Head of caudate nucleus (tissue), 42 donors: Measurements from ENCODE around the gene CD84.
A peak's percentile ranks its signal among the peaks of the same experiment; 100 is the strongest.
"Not testable (repeated sequence)": the region's sequence is repeated elsewhere in the genome, so short reads cannot be mapped to it uniquely, and the experiment has no call there.

ENCODE experiments used
- DNase-seq, 42 donors: peaks; one replicate each; pipeline versions ENCODE4 v3.0.0 to v3.0.0-alpha.2; 2020 to 2021; ENCODE audit warnings: mixed read lengths in 7 of 42
- intact Hi-C: fragments of 100-400 bp; cut with DNase I; formaldehyde crosslinking; loops from one replicate; pipeline ENCODE4 v1.15.0; 2022

Gene CD84

DNA sequence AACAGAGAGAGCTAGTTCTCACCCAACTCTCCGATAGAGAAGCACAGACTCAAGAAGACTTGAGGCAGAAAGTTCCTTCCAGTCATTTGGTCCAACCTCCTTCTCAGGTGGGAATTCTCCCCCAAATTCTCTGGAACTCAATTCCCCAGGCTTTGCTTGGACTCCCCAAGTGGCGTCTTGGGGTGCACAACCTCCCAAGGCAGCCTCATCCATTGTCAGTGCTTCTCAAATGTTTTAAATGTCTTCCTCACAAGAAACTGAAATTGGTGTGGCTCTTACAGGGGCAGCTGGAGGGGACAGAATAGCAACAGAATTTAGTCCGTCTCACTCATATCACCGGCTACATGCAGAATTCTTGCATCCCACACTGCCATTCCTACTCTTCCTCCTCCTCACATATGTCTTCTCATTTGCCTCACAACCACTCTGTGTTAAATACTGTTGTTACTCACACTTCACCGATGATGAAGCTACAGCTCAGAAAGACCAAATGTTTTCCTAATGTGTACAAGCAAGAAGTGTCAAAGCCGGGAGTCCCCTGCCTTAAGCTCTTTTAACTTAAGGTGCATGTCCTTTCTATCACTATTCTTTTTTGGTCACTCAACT, 33.4 kb upstream of the CD84 start:
- no peak for DNase-seq
- intact Hi-C loops = no loop called here

DNA sequence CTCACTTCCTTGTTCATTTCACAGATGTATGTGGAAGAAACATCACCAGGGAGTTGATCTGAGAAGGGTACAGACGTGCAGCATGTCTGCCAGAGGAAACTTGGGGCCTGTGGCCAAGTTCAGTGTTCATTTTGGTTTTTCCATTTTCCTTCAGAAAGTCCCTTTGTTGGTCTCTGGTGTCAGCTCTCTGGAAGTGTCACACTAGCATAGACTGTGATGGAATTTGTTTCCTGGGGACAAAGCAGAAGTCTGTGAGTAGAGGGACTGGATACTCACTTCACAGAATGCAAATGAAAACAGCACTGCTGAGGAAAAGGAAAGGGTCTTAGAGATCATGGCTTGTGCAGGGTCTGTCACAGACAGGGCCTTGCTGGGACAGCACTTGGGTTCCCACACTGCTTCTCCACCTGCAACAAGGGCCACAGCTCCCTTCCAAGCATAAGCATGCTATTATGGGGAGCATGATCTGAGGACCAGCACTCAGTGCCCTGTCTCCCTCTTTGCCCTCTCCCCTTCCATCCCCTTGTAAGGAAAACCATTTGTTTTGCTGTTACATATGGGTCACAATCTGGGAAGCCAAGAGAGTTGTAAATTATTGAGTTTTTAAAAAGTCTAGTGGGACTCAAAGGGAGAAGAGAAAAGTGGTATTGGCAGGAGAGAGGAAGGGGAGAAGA, 31.4 kb upstream of the CD84 start:
- intact Hi-C loops = no loop called here
- DNase-seq = no peak

DNA sequence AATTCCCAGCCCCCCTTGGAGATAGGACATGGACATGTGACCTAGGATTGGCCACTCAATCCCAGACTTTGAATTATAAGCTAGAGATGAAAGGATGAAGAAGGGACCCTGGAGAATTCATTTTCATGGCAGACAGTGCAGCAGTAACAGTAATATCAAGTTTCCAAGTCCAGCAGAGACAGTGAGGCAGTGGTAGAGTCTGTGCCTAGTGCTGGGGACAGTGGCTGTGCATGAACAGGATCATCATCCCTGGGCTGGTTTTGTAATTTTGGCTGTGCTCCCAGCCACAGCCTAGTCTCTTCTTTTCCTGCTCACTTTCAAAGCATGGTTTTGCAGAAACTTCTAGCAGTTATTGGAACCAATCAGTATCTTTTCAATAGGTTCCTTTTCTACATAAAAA, 29.6 kb upstream of the CD84 start:
- intact Hi-C loops = loop anchor here (5.0 kb wide), 1 partner anchor 182 kb away; no protein-coding TSS in a partner anchor

DNA sequence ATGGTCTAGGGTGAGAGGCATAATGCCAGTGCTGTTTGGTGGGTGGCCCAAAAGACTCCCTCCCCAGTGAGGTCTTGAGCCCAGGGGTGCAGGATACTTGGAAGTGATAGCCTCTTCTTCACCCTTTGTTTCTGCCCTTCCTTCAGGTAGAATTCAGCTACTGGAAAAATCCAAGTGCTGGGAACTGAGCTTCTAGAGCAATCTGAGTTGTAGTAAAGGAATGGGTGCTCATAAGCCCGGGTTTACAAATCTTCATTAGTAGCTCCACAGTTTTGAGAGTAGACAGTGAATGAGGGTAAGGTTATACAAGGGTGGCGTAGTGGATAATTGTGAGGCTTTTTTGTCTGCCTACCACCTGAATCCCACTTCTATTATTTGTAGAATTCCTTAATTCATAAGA, 29.2 kb upstream of the CD84 start:
- intact Hi-C loops = loop anchor here (5.0 kb wide), 1 partner anchor 181 kb away; no protein-coding TSS in a partner anchor
- no peak for DNase-seq

More for the DNA sequence above, 29.6 kb upstream of the CD84 start:
- no peak for DNase-seq

DNA sequence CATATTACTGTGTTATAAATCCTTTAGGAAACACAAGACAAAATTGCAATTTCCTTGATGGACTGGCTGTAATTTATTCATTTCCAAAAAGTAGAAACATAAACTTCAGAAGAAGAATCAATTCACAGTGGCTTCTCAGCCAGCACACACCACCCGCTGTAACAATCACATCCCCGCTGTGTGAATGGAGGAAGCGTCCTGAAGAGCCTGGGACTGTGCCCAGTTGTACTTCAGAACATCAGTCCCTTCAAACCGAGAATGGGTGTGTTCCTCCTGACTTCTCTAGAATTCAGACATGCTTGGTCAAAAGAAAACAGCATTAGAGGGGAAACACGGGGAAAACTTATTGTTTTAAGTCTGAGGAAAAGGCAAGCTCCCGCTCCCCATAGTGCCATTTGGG, 28.8 kb upstream of the CD84 start:
- no peak for DNase-seq
- intact Hi-C loops = loop anchor here (5.0 kb wide), 1 partner anchor 181 kb away; no protein-coding TSS in a partner anchor

DNA sequence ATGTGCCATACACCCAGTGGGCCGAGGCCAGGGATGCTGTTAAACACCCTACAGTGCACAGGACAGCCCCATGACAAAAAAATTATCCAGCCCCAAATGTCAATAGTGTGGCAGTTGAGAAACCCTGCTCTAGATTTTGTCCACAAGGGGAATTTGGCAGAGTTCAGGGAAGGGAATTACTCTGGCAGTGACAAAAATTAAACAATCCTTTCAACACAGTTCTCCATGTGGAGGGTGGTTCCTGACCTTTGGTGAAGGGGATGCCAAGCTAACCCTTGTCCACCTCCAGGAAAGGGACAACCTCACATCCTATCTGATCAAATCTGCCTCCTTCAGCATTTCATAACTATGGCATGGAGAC, 28.4 kb upstream of the CD84 start:
- DNase-seq = no peak
- intact Hi-C loops = loop anchor here (5.0 kb wide), 1 partner anchor 180 kb away; no protein-coding TSS in a partner anchor

DNA sequence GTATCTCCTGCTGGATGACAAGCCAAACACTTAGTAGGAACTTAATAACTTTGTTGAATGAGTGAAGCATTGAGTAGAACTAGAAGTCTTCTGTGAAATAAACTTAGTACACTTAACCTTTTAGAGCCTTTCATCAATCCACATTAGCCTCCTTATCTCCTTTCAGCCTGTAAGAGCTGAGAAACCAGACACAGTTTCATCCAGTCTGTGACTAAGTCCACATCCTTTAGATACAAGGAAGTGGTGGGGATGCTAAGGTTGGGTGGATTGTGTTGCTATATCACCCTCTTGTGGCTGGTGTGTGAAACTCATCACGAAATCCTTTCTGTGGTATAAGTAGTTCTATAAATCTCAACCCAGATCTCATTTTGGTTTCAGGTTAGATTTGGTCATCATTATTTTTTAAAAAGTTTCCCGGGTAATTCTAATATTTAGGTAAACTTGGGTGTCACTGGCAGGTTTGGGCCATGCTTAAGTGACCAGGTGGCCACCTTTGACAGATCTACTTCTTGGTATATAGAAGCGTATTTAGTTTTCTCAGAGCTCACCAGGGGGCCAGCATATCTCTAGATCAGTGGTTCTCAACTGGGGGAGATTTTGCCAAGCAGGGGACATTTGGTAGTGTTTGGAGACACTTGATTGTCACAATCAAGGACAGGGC, 27.8 kb upstream of the CD84 start:
- peak in 32 of 42 donors; percentile 4 to 77 (median 42) for DNase-seq
- intact Hi-C loops = loop anchor here (5.0 kb wide), 1 partner anchor 180 kb away; no protein-coding TSS in a partner anchor

DNA sequence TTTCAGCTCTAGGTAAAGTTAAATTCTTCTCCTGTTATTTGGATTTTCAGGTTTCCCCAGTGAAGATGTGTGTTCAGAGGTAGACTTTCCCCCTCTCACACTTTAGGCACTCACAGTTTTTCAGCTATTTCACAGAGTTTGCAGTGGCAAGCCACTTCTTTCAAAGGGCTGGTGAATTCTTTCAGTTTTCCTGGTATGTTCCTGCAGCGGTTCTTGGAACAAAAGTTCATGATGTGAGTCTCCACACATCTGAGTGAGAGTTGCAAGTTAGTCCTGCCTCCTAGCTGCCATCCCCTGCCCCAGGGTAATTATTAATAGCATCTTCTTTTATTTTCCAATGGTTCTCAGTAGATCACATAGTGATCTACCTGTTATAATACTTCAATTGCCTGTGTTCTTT, 27.3 kb upstream of the CD84 start:
- no peak for DNase-seq
- intact Hi-C loops = loop anchor here (5.0 kb wide), 1 partner anchor 179 kb away; no protein-coding TSS in a partner anchor

DNA sequence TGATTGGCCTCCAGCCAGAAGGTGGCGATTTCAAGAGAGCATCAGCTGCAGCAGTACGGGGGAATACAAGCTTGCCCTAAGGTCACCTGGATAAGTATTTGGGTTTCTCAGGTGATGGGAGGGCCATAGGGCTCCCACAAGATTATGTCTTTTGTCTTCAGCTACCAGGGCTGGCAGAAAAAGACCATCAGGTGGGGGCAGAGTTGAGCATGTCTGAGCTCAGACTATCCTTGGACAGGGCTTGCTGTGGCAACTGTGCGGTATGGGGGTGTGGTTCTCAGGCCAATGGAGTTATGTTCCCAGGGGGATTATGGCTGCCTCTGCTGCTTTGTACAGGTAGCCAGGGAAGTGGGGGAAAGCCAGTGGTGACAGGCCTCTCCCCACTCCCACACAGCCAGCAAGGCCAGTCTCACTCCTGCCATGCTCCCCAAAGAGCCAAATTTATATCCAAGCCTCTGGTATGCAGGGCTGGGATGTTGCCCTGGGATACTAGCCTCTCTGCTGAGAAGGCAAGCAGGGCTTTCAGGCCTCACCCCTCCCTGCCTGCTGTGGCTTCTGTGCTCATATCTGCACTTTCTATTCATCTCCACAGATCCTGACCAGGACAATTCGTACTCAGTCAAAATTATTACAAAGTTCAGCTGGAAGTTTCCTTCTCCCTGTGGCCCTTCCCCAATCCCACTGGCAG, 26.6 kb upstream of the CD84 start:
- intact Hi-C loops = loop anchor here (5.0 kb wide), 1 partner anchor 179 kb away; no protein-coding TSS in a partner anchor
- DNase-seq = no peak

DNA sequence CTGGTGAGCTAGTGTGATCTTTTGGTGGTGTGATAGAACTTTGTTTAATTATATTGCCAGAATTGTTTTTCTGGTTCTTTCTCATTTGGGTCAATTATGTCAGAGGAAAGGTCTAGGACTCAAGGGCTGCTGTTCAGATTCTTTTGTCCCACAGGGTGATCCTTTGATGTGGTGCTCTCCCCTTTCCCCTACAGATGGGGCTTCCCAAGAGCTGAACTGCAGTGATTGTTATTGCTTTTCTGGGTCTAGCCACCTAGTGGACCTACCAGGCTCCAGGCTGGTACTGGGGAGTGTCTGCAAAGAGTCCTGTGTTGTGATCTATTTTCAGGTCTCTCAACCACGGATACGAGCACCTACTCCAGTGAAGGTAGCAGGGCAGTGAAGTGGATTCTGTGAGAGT, 25.9 kb upstream of the CD84 start:
- DNase-seq = no peak
- intact Hi-C loops = loop anchor here (5.0 kb wide), 1 partner anchor 178 kb away; no protein-coding TSS in a partner anchor

DNA sequence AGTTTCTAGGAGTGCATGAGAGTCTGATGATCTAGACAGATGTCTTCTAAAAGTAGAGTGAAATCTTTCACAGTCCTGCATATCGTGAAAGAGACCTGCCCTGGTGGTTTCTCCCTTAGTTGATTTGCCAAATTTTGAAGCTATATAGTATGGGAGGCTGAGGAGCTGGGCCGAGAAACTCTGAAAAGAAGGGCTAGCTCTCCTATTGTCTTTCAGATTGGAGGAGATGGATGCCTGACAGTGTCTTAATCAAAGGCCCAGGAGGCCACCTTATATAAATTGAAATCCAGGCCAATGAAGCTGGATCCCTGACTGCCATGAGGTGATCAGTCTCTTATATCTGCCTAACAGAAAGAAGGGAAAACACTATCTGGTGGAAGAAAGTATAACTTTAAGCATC, 18.4 kb upstream of the CD84 start:
- intact Hi-C loops = no loop called here
- DNase-seq = no peak

DNA sequence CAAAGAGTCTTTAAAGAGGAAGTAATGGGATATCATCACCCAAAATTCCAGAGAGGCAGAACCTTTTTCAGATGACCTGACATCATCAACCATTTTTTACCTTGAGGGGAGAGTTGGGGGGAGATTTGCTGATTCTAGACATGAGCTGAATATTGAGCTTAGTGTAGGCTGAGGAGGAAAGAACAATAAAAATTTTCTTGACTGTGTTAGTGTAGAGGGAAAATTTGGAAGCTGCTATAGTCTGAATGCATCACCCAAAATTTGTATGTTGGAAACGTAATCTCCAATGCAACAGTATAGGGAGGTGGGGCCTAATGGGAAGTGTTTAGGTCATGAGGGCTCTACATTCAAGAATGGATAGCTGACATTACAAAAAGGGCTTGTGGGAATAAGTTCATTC, 17.8 kb upstream of the CD84 start:
- no peak for DNase-seq
- intact Hi-C loops = no loop called here

DNA sequence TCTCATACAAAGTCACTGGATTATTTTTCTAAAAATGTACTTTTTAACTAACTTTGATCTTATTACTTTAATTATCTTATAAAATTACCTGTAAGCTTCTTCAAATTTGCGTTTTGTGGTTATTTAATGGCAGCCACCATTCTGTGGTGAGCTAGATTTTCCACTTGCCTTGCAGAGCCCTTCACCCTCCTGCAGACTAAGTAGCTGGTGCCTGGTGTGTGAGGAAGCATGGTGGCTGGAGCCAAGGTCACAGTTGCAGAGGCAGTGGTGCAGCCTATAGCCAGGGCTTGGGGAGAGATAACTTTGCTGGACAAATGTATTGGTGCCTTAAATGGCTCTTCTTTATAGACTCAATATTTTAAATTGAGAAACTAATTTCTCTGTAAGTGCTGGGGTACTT, 11.2 kb upstream of the CD84 start:
- no peak for DNase-seq
- intact Hi-C loops = no loop called here

DNA sequence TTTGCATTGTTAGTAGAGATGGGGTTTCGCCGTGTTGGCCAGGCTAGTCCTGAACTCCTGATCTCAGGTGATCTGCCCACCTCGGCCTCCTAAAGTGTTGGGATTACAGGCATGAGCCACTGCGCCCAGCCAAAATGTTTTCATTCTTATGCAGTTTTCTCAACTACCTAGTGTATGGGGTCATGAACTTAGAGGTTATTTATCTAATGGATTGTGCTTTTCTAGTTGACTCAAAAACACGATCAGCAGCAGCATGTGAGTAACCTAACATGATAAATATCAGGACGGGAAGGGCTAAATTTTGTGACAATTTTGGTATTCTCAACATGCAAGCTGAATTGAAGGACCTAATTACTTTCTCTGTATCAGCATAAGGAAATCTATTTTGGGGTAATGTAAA, 9.2 kb upstream of the CD84 start:
- intact Hi-C loops = no loop called here
- DNase-seq = no peak

DNA sequence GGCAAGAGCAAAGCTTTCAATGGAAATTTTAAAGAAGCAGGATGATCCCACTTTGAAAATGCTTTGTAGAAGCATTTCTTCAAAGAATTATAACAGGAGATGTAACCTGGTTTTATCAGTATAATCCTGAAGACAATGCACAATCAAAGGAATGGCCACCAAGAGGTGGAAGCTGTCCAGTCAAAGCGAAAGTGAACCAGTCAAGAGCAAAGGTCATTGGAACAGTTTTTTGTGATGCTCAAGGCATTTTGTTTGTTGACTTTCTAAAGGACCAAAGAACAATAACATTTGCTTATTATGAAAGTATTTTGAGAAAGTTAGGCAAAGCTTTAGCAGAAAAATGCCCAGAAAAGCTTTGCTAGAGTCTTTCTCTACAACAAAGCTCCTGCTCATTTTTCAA, 5.5 kb upstream of the CD84 start:
- DNase-seq = no peak
- intact Hi-C loops = no loop called here

DNA sequence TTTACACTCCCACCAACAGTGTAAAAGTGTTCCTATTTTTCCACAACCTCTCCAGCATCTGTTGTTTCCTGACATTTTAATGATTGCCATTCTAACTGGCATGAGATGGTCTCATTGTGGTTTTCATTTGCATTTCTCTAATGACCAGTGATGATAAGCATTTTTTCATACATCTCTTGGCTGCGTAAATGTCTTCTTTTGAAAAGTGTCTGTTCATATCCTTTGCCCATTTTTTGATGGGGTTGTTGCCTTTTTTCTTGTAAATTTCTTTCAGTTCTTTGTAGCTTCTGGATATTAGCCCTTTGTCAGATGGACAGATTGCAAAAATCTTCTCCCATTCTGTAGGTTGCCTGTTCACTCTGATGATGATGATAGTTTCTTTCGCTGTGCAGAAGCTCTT, 3.7 kb upstream of the CD84 start:
- intact Hi-C loops = not testable (repeated sequence)

DNA sequence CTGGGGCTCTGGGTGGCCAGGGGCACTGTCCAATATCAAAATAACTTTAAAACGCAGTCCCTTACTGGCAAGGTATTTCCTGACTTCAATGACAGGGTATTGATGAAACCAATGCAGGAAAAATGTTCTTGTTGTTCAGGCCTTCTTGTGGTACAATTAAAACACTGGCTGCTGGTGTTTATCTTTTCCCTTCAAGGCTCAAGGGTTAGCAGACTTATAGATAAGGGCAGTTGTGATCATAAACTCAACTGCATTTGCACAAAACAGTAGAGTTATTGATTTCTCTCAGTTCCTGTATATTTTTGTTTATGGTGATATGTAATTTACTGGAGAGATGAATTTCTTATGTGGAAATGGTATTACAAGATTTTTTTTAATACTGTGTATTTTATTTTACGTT, 2.7 kb upstream of the CD84 start:
- intact Hi-C loops = no loop called here
- no peak for DNase-seq

More for the DNA sequence above, 3.7 kb upstream of the CD84 start:
- not testable (repeated sequence) for DNase-seq

DNA sequence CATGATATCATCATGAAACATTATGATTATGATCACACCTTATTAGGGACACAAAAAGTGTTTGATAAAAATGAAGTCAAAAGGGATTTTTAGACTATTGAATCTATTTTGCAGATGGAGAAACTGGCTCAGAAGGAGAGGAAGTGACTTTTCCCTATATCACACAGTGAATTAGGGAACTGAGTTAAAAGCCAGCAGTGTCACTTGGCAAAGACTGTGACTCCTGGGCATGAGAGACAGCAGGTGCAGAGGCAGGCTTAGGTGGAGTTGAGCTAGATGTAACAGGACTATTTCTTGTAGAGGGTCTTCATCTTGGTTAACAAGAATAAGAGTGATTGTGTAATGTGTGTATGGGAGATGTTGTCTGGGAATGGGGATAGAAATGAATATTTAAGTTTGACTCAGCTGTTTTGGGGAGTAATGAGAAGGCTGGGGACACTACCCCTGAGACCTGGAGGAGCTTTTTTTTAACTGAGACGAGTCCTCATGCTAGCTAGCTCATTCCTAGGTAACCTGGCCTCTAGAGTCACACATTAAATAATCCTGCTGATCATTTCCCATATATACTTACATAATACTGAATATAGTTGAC, 1.0 kb upstream of the CD84 start:
- no peak for DNase-seq
- intact Hi-C loops = no loop called here

DNA sequence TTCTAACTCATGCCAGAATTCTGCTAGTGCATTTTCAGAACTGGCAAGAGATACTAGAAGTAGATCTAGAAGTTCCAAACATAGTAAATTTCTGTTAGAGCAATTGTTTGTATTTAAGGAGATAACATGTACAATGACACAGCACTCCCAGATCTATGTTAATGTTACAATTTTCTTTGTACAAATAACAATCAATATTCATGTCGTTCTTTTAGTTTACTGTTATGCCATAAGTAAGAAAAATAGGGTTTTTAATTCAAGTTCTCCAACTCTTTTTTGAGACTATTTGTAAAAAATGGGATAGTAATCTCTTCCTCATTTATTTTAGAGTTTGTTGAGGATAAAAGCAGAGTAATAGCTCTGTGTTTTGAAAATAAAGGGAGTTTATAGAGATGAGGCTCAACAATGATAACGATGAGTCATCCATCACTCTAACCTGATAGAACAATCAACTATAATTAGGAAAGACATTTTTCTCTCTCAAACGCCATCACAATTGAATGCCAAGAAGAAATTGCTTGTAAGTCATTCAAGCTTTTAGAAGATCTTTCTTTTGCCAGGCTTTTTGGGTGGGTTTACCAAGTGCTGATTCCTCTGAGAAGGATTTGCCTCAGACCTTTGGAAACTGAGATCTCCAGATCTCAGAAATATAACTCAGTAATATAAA, 638 bp downstream of the CD84 start:
- intact Hi-C loops = no loop called here

More for the DNA sequence above, 638 bp downstream of the CD84 start:
- DNase-seq = no peak
